Fibroblast of villous mesenchyme (primary cell): ENCODE measurements around the gene CAPN8. TPM values are rescaled to one million over a fixed set of nuclear protein-coding genes. Genes with fewer than 3 reads are reported as not detected.
"Not testable (repeated sequence)": the region's sequence is repeated elsewhere in the genome, so short reads cannot be mapped to it uniquely, and the experiment has no call there.

Experiments used
- DNase-seq: peaks from one replicate; pipeline ENCODE4 v3.0.0-alpha.2; 2010; ENCODE audit warnings: low read depth
- H3K4me3 ChIP-seq: 2 replicates; pipeline ENCODE4 v1.5.1; 2011; ENCODE audit warnings: low read depth, mild to moderate bottlenecking, low read length
- CTCF ChIP-seq: IDR thresholded peaks from 2 replicates; pipeline ENCODE4 v1.5.1; 2012; ENCODE audit warnings: low read depth, mild to moderate bottlenecking, low read length; ENCODE audit not compliant: insufficient read depth
- total RNA-seq: library from RNA; depleted of rRNA; stranded (reverse); fragments of >200 nt; gene quantifications from 2 replicates; pipeline ENCODE4 v1.2.3, GENCODE V29; 2012

CAPN8 gene
- total RNA-seq, 1 donor, result not detected

GRCh38 chr1:223520200-223520599 is 145.3 kb downstream of the CAPN8 start:
- no peak for DNase-seq
- no peak for TF ChIP-seq CTCF
- H3K4me3 ChIP-seq, result no peak overlapping the region

GRCh38 chr1:223519116-223519515 is 146.4 kb downstream of the CAPN8 start:
- no peak overlapping the region for H3K4me3 ChIP-seq
- TF ChIP-seq CTCF, result no peak
- DNase-seq, result no peak

GRCh38 chr1:223518553-223518952 is 146.9 kb downstream of the CAPN8 start:
- DNase-seq, result not testable (repeated sequence)

GRCh38 chr1:223515926-223516325 is 149.6 kb downstream of the CAPN8 start:
- no peak for DNase-seq
- no peak overlapping the region for H3K4me3 ChIP-seq
- TF ChIP-seq CTCF, result no peak

More at GRCh38 chr1:223518553-223518952, 146.9 kb downstream of the CAPN8 start:
- H3K4me3 ChIP-seq, result not testable (repeated sequence)

- DNase-seq, result no peak
- no peak overlapping the region for H3K4me3 ChIP-seq
- TF ChIP-seq CTCF, result no peak
Observed at GRCh38 chr1:223515421-223515820, 150.1 kb downstream of the CAPN8 start.

DNA sequence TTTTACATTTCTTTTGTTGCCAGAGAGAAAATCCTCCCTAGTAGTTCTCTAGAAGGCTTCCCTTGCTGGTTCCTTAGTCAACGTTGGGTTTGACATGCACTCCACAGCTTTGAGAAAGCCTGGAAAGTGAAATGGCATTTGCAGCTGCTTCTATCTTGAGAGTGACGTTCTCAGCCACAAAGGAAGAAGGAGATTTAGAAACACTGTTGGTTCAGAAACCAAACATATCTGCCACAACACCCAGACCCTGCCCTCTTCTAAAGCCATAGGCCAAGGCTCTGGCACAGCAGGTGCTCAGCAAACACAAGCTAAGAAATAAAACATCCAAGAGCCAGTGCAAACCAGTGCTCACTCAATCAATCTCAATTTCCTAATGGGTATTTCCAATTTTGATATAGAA is 150.9 kb downstream of the CAPN8 start:
- DNase-seq, result no peak
- no peak overlapping the region for H3K4me3 ChIP-seq
- TF ChIP-seq CTCF, result no peak

DNA sequence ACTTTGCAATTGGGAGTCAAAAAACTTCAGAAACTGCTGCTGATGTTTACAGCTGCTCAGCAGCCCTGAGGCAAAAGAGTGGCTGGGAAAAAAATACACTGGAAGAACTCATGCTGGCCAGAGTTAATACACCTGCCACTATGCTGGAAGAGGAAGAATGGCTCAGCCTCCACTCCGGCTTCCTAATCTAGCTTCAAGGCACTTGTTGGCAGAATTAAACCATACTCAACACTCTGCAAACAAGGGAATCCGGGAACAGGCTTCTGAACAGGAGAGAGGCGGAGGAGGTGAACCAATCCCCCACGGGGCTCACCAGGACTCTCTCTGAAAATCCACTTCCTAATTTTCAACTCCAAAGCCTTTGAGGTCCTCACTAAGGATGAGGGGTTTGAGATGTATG is 152.2 kb downstream of the CAPN8 start:
- TF ChIP-seq CTCF, result no peak
- H3K4me3 ChIP-seq, result no peak overlapping the region
- no peak for DNase-seq

DNA sequence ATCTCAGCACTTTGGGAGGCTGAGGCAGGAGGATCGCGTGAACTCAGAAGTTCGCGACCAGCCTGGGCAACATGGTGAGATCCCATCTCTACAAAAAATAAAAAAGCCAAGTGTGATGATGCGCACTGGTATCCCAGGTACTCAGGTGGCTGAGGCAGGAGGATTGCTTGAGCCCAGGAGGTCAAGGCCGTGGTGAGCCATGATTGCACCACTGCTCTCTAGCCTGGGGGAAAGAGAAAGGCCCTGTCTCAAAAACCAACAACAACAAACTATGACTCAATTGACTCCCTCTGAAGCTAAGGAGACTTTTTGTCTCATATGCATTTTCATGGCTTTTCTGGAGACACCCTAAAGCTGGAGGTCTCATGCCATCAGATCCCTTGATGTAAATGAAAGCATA is 153.4 kb downstream of the CAPN8 start:
- peak; percentile 3 for DNase-seq
- H3K4me3 ChIP-seq, result no peak overlapping the region
- TF ChIP-seq CTCF, result no peak
